Measurements from ENCODE around the gene HMGN3.

DNA sequence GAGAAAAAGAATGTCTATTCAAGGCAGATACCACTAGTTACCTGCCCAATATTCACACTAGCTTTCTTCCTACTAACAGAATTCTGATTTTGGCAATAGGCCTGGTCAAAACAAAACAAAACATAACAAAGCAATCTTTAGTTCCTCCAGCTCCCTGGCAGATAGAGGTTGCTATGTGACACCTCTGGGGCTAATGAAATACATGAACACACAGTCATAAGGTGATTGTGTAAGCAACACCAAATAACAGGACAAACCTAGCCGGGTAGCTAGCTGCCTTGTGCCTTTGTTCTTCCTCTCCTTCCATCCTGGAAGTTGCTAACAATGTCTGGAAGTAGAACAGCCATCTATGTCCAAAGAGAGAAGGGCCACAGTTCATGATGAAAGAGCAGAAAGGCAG is 6.0 kb upstream of the HMGN3 start:
- TF ChIP-seq, protein P1, sequence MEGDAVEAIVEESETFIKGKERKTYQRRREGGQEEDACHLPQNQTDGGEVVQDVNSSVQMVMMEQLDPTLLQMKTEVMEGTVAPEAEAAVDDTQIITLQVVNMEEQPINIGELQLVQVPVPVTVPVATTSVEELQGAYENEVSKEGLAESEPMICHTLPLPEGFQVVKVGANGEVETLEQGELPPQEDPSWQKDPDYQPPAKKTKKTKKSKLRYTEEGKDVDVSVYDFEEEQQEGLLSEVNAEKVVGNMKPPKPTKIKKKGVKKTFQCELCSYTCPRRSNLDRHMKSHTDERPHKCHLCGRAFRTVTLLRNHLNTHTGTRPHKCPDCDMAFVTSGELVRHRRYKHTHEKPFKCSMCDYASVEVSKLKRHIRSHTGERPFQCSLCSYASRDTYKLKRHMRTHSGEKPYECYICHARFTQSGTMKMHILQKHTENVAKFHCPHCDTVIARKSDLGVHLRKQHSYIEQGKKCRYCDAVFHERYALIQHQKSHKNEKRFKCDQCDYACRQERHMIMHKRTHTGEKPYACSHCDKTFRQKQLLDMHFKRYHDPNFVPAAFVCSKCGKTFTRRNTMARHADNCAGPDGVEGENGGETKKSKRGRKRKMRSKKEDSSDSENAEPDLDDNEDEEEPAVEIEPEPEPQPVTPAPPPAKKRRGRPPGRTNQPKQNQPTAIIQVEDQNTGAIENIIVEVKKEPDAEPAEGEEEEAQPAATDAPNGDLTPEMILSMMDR (IDR thresholded peaks at IDR 0.05; ENCODE audit: extremely low read depth in 1 of 2, insufficient read depth in 1 of 2, low read depth in 1 of 2, low read length in 2 of 2): no peak
- TF ChIP-seq, protein P2, sequence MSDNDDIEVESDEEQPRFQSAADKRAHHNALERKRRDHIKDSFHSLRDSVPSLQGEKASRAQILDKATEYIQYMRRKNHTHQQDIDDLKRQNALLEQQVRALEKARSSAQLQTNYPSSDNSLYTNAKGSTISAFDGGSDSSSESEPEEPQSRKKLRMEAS (IDR thresholded peaks at IDR 0.05; ENCODE audit: insufficient read depth, insufficient read length): no peak
- no peak for TF ChIP-seq EZH2 (IDR thresholded peaks at IDR 0.05; ENCODE audit: borderline replicate concordance, low read depth, low read length, severe bottlenecking)
- TF ChIP-seq POLR2A (IDR thresholded peaks at IDR 0.05; ENCODE audit: low read depth, low read length): no peak
- TF ChIP-seq POLR2AphosphoS5 (IDR thresholded peaks at IDR 0.05; ENCODE audit: insufficient read depth, low read depth, low read length): no peak
- no peak for TF ChIP-seq MYC (IDR thresholded peaks at IDR 0.05; ENCODE audit: low read depth, low read length)
